Esophagus squamous epithelium (tissue), 4 donors: Measurements from ENCODE around the gene C19orf25.

Experiments used
- CTCF ChIP-seq, 6 experiments: fragments of 450-650 bp in 4 of 6; fragments of 200-600 bp in 2 of 6; sonication (generic) in 2 of 6; IDR thresholded peaks; one replicate each; pipeline ENCODE4 v1.5.1; 2016 to 2019; ENCODE audit warnings: antibody characterized with exemption in 6 of 6, mild to moderate bottlenecking in 4 of 6, moderate library complexity in 4 of 6
- POLR2A ChIP-seq, 4 donors: fragments of 450-650 bp; IDR thresholded peaks; one replicate each; pipeline ENCODE4 v1.6.1; 2017; ENCODE audit warnings: antibody characterized with exemption in 4 of 4, mild to moderate bottlenecking in 4 of 4, moderate library complexity in 3 of 4

- TF ChIP-seq CTCF (IDR thresholded peaks at IDR 0.05), result no peak
- no peak for TF ChIP-seq POLR2A (IDR thresholded peaks at IDR 0.05)
Observed at GRCh38 chr19:1468821-1469254, 10.2 kb downstream of the C19orf25 start.
